Endothelial cell of umbilical vein (primary cell): ENCODE measurements around the gene TRIM7. TPM values are rescaled to one million over a fixed set of nuclear protein-coding genes. Genes with fewer than 3 reads are reported as not detected.

Experiments
- BruUV-seq: library from RNA; stranded (reverse); fragments of 400-500 nt; replicated peaks from 2 replicates; lab custom pipeline; 2021; lab: Mats Ljungman, UMichigan
- CTCF ChIA-PET: fragments of 300-600, 350-600 bp; sonication (Branson Sonifier 250); formaldehyde crosslinking; loops from one replicate; lab custom pipeline; 2021; ENCODE audit warnings: antibody characterized with exemption, inconsistent platforms; lab: Charles Lee
- POLR2A ChIA-PET: fragments of 300-600, 350-600 bp; sonication (Branson Sonifier 250); formaldehyde crosslinking; loops from one replicate; lab custom pipeline; 2021; ENCODE audit warnings: antibody characterized with exemption, inconsistent platforms; lab: Charles Lee
- DNase-seq: peaks from one replicate; pipeline ENCODE4 v3.0.0-alpha.2; 2011; ENCODE audit warnings: low read depth, low spot score
- FAIRE-seq: peaks from 2 replicates; lab custom pipeline; 2011; peaks lifted over from hg19 to GRCh38; lab: Jason Lieb, UNC
- H2AFZ ChIP-seq: 2 replicates; pipeline ENCODE4 v1.6.0; 2012; ENCODE audit warnings: low read depth, low read length, control low read depth, inconsistent platforms
- H3K27ac ChIP-seq: 2 replicates; pipeline ENCODE4 v1.5.1; 2011; ENCODE audit warnings: low read depth, mild to moderate bottlenecking, control low read depth, low read length, moderate library complexity; ENCODE audit not compliant: insufficient read depth
- H3K27me3 ChIP-seq, 2 experiments: 2 replicates each; pipeline versions ENCODE4 v1.6.0 to v1.6.1; 2011; ENCODE audit warnings: low read length in 2 of 2, mixed read lengths in 1 of 2; ENCODE audit not compliant: control insufficient read depth in 2 of 2, insufficient read depth in 2 of 2
- H3K36me3 ChIP-seq, 2 experiments: 2 replicates in 1 of 2; 3 replicates in 1 of 2; pipeline ENCODE4 v1.5.1; 2011; ENCODE audit warnings: low read length in 2 of 2, mild to moderate bottlenecking in 1 of 2, moderate library complexity in 1 of 2; ENCODE audit not compliant: control insufficient read depth in 2 of 2, insufficient read depth in 2 of 2; ENCODE audit errors: extremely low read depth in 1 of 2
- H3K4me1 ChIP-seq: 3 replicates; pipeline ENCODE4 v1.5.1; 2011; ENCODE audit warnings: mild to moderate bottlenecking, low read length; ENCODE audit not compliant: control insufficient read depth, insufficient read depth; ENCODE audit errors: extremely low read depth
- H3K4me2 ChIP-seq: 2 replicates; pipeline ENCODE4 v1.6.1; 2011; ENCODE audit warnings: low read length, control low read depth, mixed read lengths; ENCODE audit not compliant: insufficient read depth
- H3K4me3 ChIP-seq, 3 experiments: fragments of 200-600 bp in 1 of 3; sonication (generic), shearing (Covaris generic) in 1 of 3; replicated peaks in 1 of 3; 2 replicates each; pipeline ENCODE4 v1.5.1; 2011 to 2016; ENCODE audit warnings: control low read depth in 3 of 3, low read length in 3 of 3, mild to moderate bottlenecking in 2 of 3, inconsistent platforms in 1 of 3, low read depth in 1 of 3, moderate library complexity in 1 of 3; ENCODE audit not compliant: insufficient read depth in 1 of 3
- H3K79me2 ChIP-seq: 2 replicates; pipeline ENCODE4 v1.6.0; 2012; ENCODE audit warnings: low read length, inconsistent platforms; ENCODE audit not compliant: control insufficient read depth, insufficient read depth
- H3K9ac ChIP-seq: replicated peaks from 2 replicates; pipeline ENCODE3; 2011; ENCODE audit warnings: low read length, control low read depth; ENCODE audit not compliant: insufficient read depth; ENCODE audit errors: extremely low read depth
- H3K9me1 ChIP-seq: replicated peaks from 3 replicates; pipeline ENCODE4 v1.6.0; 2011; ENCODE audit warnings: mild to moderate bottlenecking, low read length; ENCODE audit not compliant: control insufficient read depth, insufficient read depth; ENCODE audit errors: extremely low read depth
- H3K9me3 ChIP-seq: replicated peaks from 2 replicates; pipeline ENCODE4 v1.5.1; 2012; ENCODE audit warnings: low read length, inconsistent platforms; ENCODE audit not compliant: control insufficient read depth, insufficient read depth
- H4K20me1 ChIP-seq: replicated peaks from 2 replicates; pipeline ENCODE3; 2011; ENCODE audit warnings: mild to moderate bottlenecking, low read length; ENCODE audit not compliant: control insufficient read depth, insufficient read depth; ENCODE audit errors: extremely low read depth
- EZH2 ChIP-seq: IDR thresholded peaks from 2 replicates; pipeline ENCODE4 v1.6.1; 2012; ENCODE audit warnings: borderline replicate concordance, low read depth, mild to moderate bottlenecking, moderate library complexity, low read length, inconsistent platforms; ENCODE audit not compliant: severe bottlenecking
- FOS ChIP-seq: IDR thresholded peaks from 2 replicates; pipeline ENCODE4 v1.6.1; 2011; ENCODE audit warnings: mild to moderate bottlenecking, low read length, moderate library complexity, borderline replicate concordance; ENCODE audit not compliant: insufficient read depth
- GATA2 ChIP-seq: IDR thresholded peaks from 2 replicates; pipeline ENCODE4 v1.7.0; 2011; ENCODE audit warnings: low read depth, mild to moderate bottlenecking, moderate library complexity, mixed read lengths, low read length; ENCODE audit not compliant: insufficient read length, insufficient read depth
- JUN ChIP-seq: IDR thresholded peaks from 2 replicates; pipeline ENCODE4 v1.6.1; 2011; ENCODE audit warnings: borderline replicate concordance, low read depth; ENCODE audit not compliant: insufficient read length, insufficient read depth
- MYC ChIP-seq: IDR thresholded peaks from one replicate; pipeline ENCODE4 v1.6.1; 2011; ENCODE audit warnings: mild to moderate bottlenecking, low read depth, low read length
- POLR2A ChIP-seq: IDR thresholded peaks from 2 replicates; pipeline ENCODE4 v1.6.1; 2012; ENCODE audit warnings: low read depth, mild to moderate bottlenecking, control low read depth, low read length
- POLR2AphosphoS5 ChIP-seq: IDR thresholded peaks from 2 replicates; pipeline ENCODE4 v1.6.1; 2012; ENCODE audit warnings: low read depth, mild to moderate bottlenecking, control low read depth, low read length, moderate library complexity; ENCODE audit not compliant: insufficient read depth
- dilution Hi-C: fragments of 300-500 bp; cut with MboI; formaldehyde crosslinking; loops from one replicate; pipeline ENCODE4 v1.15.0; 2019; ENCODE audit warnings: low sequenced_read_pairs; ENCODE audit not compliant: extremely low pct_ligation_motif_present
- intact Hi-C: fragments of 100-400 bp; cut with micrococcal nuclease; formaldehyde crosslinking; loops from one replicate; pipeline ENCODE4 v1.10.0; 2022
- polyA plus RNA-seq, 4 experiments: library from polyadenylated mRNA; depleted of rRNA in 3 of 4; stranded (reverse) in 3 of 4; unstranded in 1 of 4; fragments of >200 nt; gene quantifications; 2 replicates each; pipeline versions ENCODE4 v1.2.1 to v1.2.3, GENCODE V29; 2011 to 2012; ENCODE audit warnings: missing spikeins in 1 of 4
- total RNA-seq: library from RNA; stranded (reverse); gene quantifications from 2 replicates; pipeline ENCODE4 v1.2.3, GENCODE V29; 2021
- TF ChIP-seq, protein P1 (sequence below): IDR thresholded peaks from 2 replicates; pipeline ENCODE4 v1.6.1; 2011; ENCODE audit not compliant: insufficient read depth, insufficient read length
- TF ChIP-seq, protein P2 (sequence below), 2 donors: IDR thresholded peaks; 1 replicate in 1 of 2; 2 replicates in 1 of 2; pipeline ENCODE4 v1.5.1; 2011; ENCODE audit warnings: low read length in 2 of 2, mild to moderate bottlenecking in 2 of 2, moderate library complexity in 2 of 2, control low read depth in 1 of 2, inconsistent platforms in 1 of 2, low read depth in 1 of 2; ENCODE audit not compliant: insufficient read depth in 1 of 2; ENCODE audit errors: extremely low read depth in 1 of 2

The TRIM7 gene
- total and polyA plus RNA-seq, 2 donors (not counting 3 experiments of a cell fraction or from before 2014, with no cell fraction given), result 2.7 to 3.4 TPM

DNA sequence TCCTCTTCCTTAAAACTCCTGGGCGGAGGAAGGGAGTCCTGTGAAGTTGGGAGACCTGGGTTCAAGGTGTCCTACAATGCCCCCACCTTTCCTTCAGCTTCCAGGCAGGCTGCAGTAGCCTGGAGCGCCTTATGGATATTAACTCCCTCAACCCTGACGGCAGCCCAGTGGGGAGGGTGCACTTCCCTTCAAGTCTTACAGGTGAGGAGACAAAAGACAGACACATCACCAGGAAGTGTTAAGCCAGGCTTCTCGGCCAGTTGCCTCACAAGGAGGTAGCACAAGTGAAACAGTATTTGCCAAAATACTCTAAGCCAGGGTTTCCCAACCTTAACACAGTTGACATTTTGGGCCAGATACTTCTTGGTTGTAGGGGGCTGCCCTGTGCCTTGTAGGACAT is 4.2 kb downstream of the TRIM7 start:
- BruUV-seq, result no TSS peak

More for the DNA sequence above, 4.2 kb downstream of the TRIM7 start:
- no peaks in the 10 kb centered on the region for H3K9me3 ChIP-seq
- H3K79me2 ChIP-seq, result no peaks in the 10 kb centered on the region
- TF ChIP-seq GATA2 (no peak), POLR2AphosphoS5 (no peak), EZH2 (no peak), POLR2A (no peak), JUN (no peak), MYC (no peak), FOS (no peak)
- TF ChIP-seq, protein P1, sequence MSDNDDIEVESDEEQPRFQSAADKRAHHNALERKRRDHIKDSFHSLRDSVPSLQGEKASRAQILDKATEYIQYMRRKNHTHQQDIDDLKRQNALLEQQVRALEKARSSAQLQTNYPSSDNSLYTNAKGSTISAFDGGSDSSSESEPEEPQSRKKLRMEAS, result no peak
- TF ChIP-seq, protein P2, sequence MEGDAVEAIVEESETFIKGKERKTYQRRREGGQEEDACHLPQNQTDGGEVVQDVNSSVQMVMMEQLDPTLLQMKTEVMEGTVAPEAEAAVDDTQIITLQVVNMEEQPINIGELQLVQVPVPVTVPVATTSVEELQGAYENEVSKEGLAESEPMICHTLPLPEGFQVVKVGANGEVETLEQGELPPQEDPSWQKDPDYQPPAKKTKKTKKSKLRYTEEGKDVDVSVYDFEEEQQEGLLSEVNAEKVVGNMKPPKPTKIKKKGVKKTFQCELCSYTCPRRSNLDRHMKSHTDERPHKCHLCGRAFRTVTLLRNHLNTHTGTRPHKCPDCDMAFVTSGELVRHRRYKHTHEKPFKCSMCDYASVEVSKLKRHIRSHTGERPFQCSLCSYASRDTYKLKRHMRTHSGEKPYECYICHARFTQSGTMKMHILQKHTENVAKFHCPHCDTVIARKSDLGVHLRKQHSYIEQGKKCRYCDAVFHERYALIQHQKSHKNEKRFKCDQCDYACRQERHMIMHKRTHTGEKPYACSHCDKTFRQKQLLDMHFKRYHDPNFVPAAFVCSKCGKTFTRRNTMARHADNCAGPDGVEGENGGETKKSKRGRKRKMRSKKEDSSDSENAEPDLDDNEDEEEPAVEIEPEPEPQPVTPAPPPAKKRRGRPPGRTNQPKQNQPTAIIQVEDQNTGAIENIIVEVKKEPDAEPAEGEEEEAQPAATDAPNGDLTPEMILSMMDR (IDR thresholded peaks at IDR 0.05; ENCODE audit: extremely low read depth in 1 of 2, insufficient read depth in 1 of 2, low read depth in 1 of 2, low read length in 2 of 2), result no peak
- no peak overlapping the region for H3K4me2 ChIP-seq
- intact Hi-C loops, result loop anchor here (10.0 kb wide), 1 partner anchor 1646 kb away; the partner anchor contains the start of gene RUFY1
- no peaks in the 10 kb centered on the region for H4K20me1 ChIP-seq
- H2AFZ ChIP-seq, result no peak overlapping the region
- H3K4me3 ChIP-seq, result no peak overlapping the region
- H3K27me3 ChIP-seq, result peaks cover 0 to 2% of the 10 kb centered on the region in 2 experiments
- no peak overlapping the region for H3K9ac ChIP-seq
- dilution Hi-C loops, result no loop called here
- no peaks in the 10 kb centered on the region for H3K36me3 ChIP-seq
- no peaks in the 10 kb centered on the region for H3K9me1 ChIP-seq
- no peak for FAIRE-seq
- H3K27ac ChIP-seq, result no peak overlapping the region
- no peak for DNase-seq
- ChIA-PET CTCF (interaction anchor here (8.0 kb wide), 1 partner anchor 9 kb away, joined by 95 read pairs; no protein-coding TSS in a partner anchor), POLR2A (no interaction called here)
- peaks cover 5% of the 10 kb centered on the region for H3K4me1 ChIP-seq
